Measurements from ENCODE around the gene LGALS9C. TPM values are rescaled to one million over a fixed set of nuclear protein-coding genes. Genes with fewer than 3 reads are reported as not detected.
"Not testable (repeated sequence)": the region's sequence is repeated elsewhere in the genome, so short reads cannot be mapped to it uniquely, and the experiment has no call there.

The LGALS9C gene
- not detected in 2 replicates for total RNA-seq

DNA sequence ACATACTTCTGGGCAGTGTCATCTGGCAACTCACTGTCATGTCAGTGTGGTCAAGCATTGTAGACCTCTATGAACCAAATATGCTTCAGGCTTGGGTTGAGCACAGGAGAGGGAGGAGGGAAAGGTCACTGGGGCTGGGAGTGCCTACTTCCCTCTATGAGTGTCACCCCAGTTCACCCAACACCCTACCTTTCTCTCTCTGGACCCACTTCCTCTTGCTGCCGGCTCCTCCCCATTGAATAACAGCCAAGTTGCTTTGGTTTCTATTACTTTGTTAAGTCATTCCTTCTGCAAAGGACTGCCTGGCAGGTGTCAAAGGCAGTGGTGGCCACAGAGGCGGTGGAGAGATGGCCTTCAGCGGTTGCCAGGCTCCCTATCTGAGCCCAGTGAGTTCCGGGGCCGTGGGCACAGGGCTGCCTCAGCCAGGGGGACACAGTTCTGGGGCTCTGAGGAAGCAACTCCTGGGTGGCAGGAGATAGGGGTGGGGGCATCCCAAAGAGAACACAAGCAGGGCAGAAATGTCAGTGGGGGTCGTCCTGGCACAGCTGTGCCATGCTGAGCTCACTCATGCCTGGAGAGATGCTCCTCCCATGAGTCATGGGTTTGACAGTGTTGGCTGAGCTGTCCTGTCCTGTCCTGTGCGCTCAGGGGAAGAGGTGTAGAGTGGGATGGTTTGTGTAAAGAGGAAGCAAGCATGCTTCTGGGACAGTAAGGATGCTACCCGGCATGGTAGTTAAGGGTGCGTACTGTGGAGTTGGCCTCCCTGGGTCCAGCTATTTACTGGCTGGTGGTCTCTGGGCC, at the start of gene LGALS9C:
LGALS9C (plus strand) TSS at position 282 of the 801 bp plus-strand sequence; CDS start at position 348, 66 bp downstream.
- not testable (repeated sequence) for H3K4me3 ChIP-seq (ENCODE audit: insufficient read depth, low read length); H3K36me3 ChIP-seq (ENCODE audit: insufficient read depth, low read length); H4K20me1 ChIP-seq (ENCODE audit: insufficient read depth, low read length); H3K4me1 ChIP-seq (ENCODE audit: insufficient read depth, low read length); DNase-seq (ENCODE audit: insufficient read length, low spot score, missing footprints); H3K27ac ChIP-seq (ENCODE audit: low read depth, low read length); H3K27me3 ChIP-seq (ENCODE audit: insufficient read depth, low read length); H3K9me3 ChIP-seq (ENCODE audit: low read depth, low read length); H3K79me2 ChIP-seq (ENCODE audit: insufficient read depth, low read length); H3K4me2 ChIP-seq (ENCODE audit: insufficient read depth, low read length); H2AFZ ChIP-seq (ENCODE audit: low read length)

DNA sequence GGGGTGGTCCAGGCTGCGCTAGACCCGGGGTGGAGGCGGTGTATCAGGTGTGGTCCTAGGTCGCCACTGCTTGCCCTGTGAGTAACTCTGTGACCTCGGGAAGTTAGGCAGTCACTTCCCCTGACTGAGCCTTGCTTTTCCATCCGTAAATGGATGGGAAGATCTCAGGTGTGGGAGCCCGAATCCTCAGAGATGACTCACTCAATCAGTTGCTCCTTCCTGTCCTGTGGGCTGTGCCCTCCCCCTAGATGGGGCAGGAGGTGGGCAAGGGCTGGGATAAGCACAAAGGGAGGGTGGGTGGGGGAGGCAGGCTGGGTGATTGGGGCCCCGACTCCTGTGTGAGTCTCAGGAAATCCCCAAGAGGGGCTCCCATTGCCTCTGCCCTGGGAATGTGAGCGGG, 44.4 kb upstream of the LGALS9C start:
- not testable (repeated sequence) for H3K4me1 ChIP-seq (ENCODE audit: insufficient read depth, low read length); H3K36me3 ChIP-seq (ENCODE audit: insufficient read depth, low read length); H2AFZ ChIP-seq (ENCODE audit: low read length); H3K4me3 ChIP-seq (ENCODE audit: insufficient read depth, low read length); H3K27ac ChIP-seq (ENCODE audit: low read depth, low read length); H4K20me1 ChIP-seq (ENCODE audit: insufficient read depth, low read length); H3K79me2 ChIP-seq (ENCODE audit: insufficient read depth, low read length); DNase-seq (ENCODE audit: insufficient read length, low spot score, missing footprints); H3K27me3 ChIP-seq (ENCODE audit: insufficient read depth, low read length); H3K4me2 ChIP-seq (ENCODE audit: insufficient read depth, low read length); H3K9me3 ChIP-seq (ENCODE audit: low read depth, low read length)

DNA sequence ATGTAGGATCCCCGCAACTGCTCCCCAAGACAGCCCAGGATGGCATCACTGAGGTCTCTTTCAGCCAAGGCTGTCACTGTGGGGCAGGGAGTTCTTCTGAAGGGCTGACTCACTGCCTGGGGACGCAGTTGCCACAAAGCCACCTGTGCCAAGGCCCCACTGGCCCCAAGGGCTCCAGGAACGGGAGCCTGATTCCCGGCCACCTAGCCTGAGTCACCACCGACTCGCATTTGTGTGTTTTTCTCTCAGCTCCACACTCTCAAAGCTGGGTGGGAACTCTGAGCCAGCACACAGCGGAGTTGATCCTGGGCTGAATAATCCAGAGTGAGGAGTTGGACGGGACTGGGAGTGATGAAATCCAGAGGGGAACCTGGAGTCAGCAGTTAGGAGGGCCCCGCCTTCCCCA, 37.1 kb upstream of the LGALS9C start:
- H3K36me3 ChIP-seq (ENCODE audit: insufficient read depth, low read length); H3K27ac ChIP-seq (ENCODE audit: low read depth, low read length); H3K27me3 ChIP-seq (ENCODE audit: insufficient read depth, low read length); H4K20me1 ChIP-seq (ENCODE audit: insufficient read depth, low read length); H3K4me2 ChIP-seq (ENCODE audit: insufficient read depth, low read length); H3K4me1 ChIP-seq (ENCODE audit: insufficient read depth, low read length); H2AFZ ChIP-seq (ENCODE audit: low read length); DNase-seq (ENCODE audit: insufficient read length, low spot score, missing footprints); H3K4me3 ChIP-seq (ENCODE audit: insufficient read depth, low read length); H3K9me3 ChIP-seq (ENCODE audit: low read depth, low read length); H3K79me2 ChIP-seq (ENCODE audit: insufficient read depth, low read length): not testable (repeated sequence)

DNA sequence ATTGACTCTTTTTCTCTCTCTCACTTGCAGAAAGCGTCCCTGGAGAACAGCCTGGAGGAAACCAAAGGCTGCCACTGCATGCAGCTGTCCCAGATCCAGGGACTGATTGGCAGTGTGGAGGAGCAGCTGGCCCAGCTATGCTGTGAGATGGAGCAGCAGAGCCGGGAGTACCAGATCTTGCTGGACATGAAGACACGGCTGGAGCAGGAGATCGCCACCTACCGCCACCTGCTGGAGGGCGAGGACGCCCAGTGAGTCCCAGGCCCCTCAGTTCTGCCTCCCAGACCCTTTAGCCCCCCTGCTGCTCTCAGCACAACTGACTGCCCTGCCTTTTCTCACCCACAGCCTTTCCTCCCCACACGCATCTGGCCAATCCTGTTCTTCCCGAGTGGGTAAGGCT, 34.5 kb upstream of the LGALS9C start:
- not testable (repeated sequence) for H3K4me1 ChIP-seq (ENCODE audit: insufficient read depth, low read length); H3K27me3 ChIP-seq (ENCODE audit: insufficient read depth, low read length); H3K27ac ChIP-seq (ENCODE audit: low read depth, low read length); H3K36me3 ChIP-seq (ENCODE audit: insufficient read depth, low read length); H2AFZ ChIP-seq (ENCODE audit: low read length); DNase-seq (ENCODE audit: insufficient read length, low spot score, missing footprints); H3K79me2 ChIP-seq (ENCODE audit: insufficient read depth, low read length); H3K9me3 ChIP-seq (ENCODE audit: low read depth, low read length); H3K4me2 ChIP-seq (ENCODE audit: insufficient read depth, low read length); H4K20me1 ChIP-seq (ENCODE audit: insufficient read depth, low read length); H3K4me3 ChIP-seq (ENCODE audit: insufficient read depth, low read length)

DNA sequence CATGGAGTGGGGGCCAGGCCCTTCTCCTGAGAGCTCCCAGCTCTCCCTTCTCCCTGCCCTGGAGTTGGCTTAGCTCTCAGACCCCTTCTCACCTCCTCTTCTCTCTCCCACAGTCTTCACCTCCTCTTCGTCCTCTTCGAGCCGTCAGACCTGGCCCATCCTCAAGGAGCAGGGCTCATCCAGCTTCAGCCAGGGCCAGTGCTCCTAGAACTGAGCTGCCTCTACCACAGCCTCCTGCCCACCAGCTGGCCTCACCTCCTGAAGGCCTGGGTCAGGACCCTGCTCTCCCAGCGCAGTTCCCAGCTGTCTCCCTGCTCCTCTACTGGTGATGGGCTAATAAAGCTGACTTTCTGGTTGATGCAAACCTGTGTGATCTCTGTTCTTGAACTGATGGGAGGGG, 34.1 kb upstream of the LGALS9C start:
- H3K4me1 ChIP-seq (ENCODE audit: insufficient read depth, low read length); H3K4me2 ChIP-seq (ENCODE audit: insufficient read depth, low read length); H3K79me2 ChIP-seq (ENCODE audit: insufficient read depth, low read length); H4K20me1 ChIP-seq (ENCODE audit: insufficient read depth, low read length); H3K4me3 ChIP-seq (ENCODE audit: insufficient read depth, low read length); DNase-seq (ENCODE audit: insufficient read length, low spot score, missing footprints); H3K9me3 ChIP-seq (ENCODE audit: low read depth, low read length); H2AFZ ChIP-seq (ENCODE audit: low read length); H3K27me3 ChIP-seq (ENCODE audit: insufficient read depth, low read length); H3K36me3 ChIP-seq (ENCODE audit: insufficient read depth, low read length); H3K27ac ChIP-seq (ENCODE audit: low read depth, low read length): not testable (repeated sequence)

DNA sequence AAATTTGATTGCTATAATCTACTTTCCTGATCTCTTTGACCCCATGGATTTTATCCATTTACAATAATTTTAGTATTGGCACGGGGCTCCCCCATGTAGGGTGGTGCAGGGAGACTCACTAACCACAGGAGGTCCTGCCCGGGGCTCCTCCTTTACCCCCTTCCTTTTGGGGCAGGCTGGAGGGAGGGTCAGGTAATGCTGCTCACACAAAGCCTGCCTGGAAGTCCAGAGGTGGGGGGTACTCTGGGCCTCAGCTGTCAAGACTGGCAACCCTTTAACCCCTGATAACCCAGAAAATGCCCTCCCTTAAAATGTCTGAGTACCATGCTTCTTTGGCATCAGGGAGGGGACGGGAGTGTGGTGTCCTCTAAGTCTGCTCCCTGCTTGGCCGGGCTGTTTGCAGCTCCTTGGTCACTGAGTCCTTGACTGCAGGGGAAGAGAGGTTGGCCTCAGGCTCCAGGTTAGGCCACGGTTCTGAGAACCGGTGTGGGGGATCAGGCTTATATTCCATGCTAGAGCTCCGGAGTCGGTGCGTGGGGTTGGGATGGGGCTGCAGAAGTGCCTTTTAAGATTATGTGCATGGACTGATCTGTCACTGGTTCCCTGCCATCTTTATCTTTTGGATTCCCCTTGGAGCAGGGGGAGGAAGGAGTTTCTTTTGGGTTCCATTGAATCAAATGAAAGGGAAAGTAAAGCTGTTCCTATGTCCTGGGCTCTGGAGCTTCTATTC, 28.9 kb upstream of the LGALS9C start:
- not testable (repeated sequence) for H3K36me3 ChIP-seq (ENCODE audit: insufficient read depth, low read length); H4K20me1 ChIP-seq (ENCODE audit: insufficient read depth, low read length); H3K79me2 ChIP-seq (ENCODE audit: insufficient read depth, low read length); DNase-seq (ENCODE audit: insufficient read length, low spot score, missing footprints); H3K4me2 ChIP-seq (ENCODE audit: insufficient read depth, low read length); H3K9me3 ChIP-seq (ENCODE audit: low read depth, low read length); H3K4me3 ChIP-seq (ENCODE audit: insufficient read depth, low read length); H2AFZ ChIP-seq (ENCODE audit: low read length); H3K4me1 ChIP-seq (ENCODE audit: insufficient read depth, low read length); H3K27me3 ChIP-seq (ENCODE audit: insufficient read depth, low read length); H3K27ac ChIP-seq (ENCODE audit: low read depth, low read length)

DNA sequence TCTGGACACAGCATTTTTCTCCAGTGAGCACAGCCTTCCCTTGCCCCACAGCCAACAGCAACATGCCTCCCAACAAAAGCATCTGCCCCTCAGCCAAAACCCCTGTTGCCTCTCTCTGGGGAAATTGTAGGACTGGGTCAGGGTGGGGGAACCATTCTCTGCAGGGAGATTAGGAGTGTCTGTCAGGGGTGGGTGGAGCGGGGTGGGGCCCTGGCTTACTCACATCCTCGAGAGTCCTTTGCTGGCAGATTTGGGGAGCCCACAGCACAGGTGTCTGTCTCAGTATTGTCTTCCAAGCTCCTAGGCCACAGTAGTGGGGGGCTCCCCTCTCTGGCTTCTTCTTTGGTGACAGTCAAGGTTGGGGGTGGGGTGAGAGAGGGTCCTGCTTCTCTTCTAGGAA, 28.3 kb upstream of the LGALS9C start:
- not testable (repeated sequence) for H3K4me3 ChIP-seq (ENCODE audit: insufficient read depth, low read length); H3K79me2 ChIP-seq (ENCODE audit: insufficient read depth, low read length); H3K36me3 ChIP-seq (ENCODE audit: insufficient read depth, low read length); H3K9me3 ChIP-seq (ENCODE audit: low read depth, low read length); H2AFZ ChIP-seq (ENCODE audit: low read length); DNase-seq (ENCODE audit: insufficient read length, low spot score, missing footprints); H3K27ac ChIP-seq (ENCODE audit: low read depth, low read length); H3K27me3 ChIP-seq (ENCODE audit: insufficient read depth, low read length); H3K4me2 ChIP-seq (ENCODE audit: insufficient read depth, low read length); H4K20me1 ChIP-seq (ENCODE audit: insufficient read depth, low read length); H3K4me1 ChIP-seq (ENCODE audit: insufficient read depth, low read length)

DNA sequence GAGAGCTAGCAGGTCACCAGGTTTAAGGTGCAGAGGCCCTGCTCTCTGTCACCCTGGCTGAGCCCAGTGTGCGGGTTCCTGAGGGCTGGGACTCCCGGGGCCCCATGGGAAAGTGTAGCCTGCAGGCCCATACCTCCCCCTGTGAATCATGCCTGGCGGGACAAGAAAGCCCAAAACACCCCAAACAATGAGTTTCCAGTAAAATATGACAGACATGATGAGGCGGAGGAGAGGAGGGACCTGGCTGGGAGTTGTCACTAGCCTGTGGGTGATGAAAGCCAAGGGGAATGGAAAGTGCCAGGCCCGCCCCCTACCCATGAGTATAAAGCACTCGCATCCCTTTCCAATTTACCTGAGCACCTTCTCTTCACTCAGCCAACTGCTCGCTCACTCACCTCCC, 26.8 kb upstream of the LGALS9C start:
- H3K79me2 ChIP-seq (ENCODE audit: insufficient read depth, low read length); H3K27me3 ChIP-seq (ENCODE audit: insufficient read depth, low read length); DNase-seq (ENCODE audit: insufficient read length, low spot score, missing footprints); H3K27ac ChIP-seq (ENCODE audit: low read depth, low read length); H3K4me1 ChIP-seq (ENCODE audit: insufficient read depth, low read length); H3K4me3 ChIP-seq (ENCODE audit: insufficient read depth, low read length); H3K9me3 ChIP-seq (ENCODE audit: low read depth, low read length); H3K36me3 ChIP-seq (ENCODE audit: insufficient read depth, low read length); H2AFZ ChIP-seq (ENCODE audit: low read length); H3K4me2 ChIP-seq (ENCODE audit: insufficient read depth, low read length); H4K20me1 ChIP-seq (ENCODE audit: insufficient read depth, low read length): not testable (repeated sequence)

DNA sequence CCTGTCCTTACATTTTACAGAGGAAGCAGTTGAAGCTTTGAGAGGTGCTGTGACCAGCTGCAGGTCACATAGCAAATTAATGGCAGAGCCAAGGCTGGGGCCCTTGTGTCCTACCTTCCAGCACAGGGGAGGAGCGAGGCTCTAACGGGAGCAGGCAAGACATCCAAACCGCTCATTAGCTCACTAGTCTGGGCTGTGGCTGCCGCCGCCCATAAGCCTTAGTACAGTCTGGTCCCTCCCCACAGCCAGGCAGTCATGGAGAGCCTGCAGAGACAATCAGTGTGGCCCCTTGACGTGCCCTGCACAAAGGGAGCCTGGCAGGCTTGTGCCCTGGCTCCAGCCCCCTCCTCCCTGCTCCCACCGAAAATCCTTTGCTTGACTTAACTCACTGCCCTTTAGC, 25.6 kb upstream of the LGALS9C start:
- H3K79me2 ChIP-seq (ENCODE audit: insufficient read depth, low read length); H4K20me1 ChIP-seq (ENCODE audit: insufficient read depth, low read length); H3K4me3 ChIP-seq (ENCODE audit: insufficient read depth, low read length); H3K27ac ChIP-seq (ENCODE audit: low read depth, low read length); H3K9me3 ChIP-seq (ENCODE audit: low read depth, low read length); H3K4me2 ChIP-seq (ENCODE audit: insufficient read depth, low read length); H3K27me3 ChIP-seq (ENCODE audit: insufficient read depth, low read length); H3K36me3 ChIP-seq (ENCODE audit: insufficient read depth, low read length); H3K4me1 ChIP-seq (ENCODE audit: insufficient read depth, low read length); H2AFZ ChIP-seq (ENCODE audit: low read length); DNase-seq (ENCODE audit: insufficient read length, low spot score, missing footprints): not testable (repeated sequence)

Measured in osteoblast (primary cell).